GM12878 (cell line): ENCODE results near the gene MOV10L1. TPM values are rescaled to one million over a fixed set of nuclear protein-coding genes. Genes with fewer than 3 reads are reported as not detected.

Experiments
- E2F8 ChIP-seq: fragments of 450-650 bp; IDR thresholded peaks from 2 replicates; pipeline ENCODE4 v1.6.1; 2018; ENCODE audit warnings: mild to moderate bottlenecking, low read depth, moderate library complexity; ENCODE audit not compliant: partially characterized antibody
- RBBP5 ChIP-seq: fragments of 200-600 bp; sonication (generic); conservative IDR thresholded peaks from 2 replicates; pipeline ENCODE4 v1.6.1; 2016
- SIN3A ChIP-seq: IDR thresholded peaks from 2 replicates; pipeline ENCODE4 v1.6.1; 2012; ENCODE audit warnings: low read depth, low read length, improper control_type of control experiment
- SIX5 ChIP-seq: IDR thresholded peaks from 2 replicates; pipeline ENCODE4 v1.6.1; 2011; ENCODE audit warnings: mild to moderate bottlenecking, low read depth, low read length, moderate library complexity; ENCODE audit not compliant: severe bottlenecking
- TAF1 ChIP-seq: IDR thresholded peaks from 2 replicates; pipeline ENCODE4 v1.6.1; 2011; ENCODE audit warnings: mild to moderate bottlenecking, low read depth, low read length, borderline replicate concordance
- YY1 ChIP-seq: IDR thresholded peaks from 2 replicates; pipeline ENCODE4 v1.6.1; 2011; ENCODE audit warnings: low read depth, mild to moderate bottlenecking, low read length
- polyA plus RNA-seq, 11 experiments: library from polyadenylated mRNA; depleted of rRNA in 4 of 11; unstranded in 6 of 11; stranded (reverse) in 5 of 11; fragments of >200 nt; fragmentation: Nextera tagmentation in 4 of 11; fragmentation: Illumina TruSeq in 1 of 11; extraction: Ambion mirVana in 4 of 11; extraction: Trizol in 1 of 11; gene quantifications; 1 replicate in 1 of 11; 2 replicates in 10 of 11; pipeline versions ENCODE4 v1.2.1 to v1.2.3, GENCODE V29; 2011 to 2016; ENCODE audit warnings: inconsistent platforms in 2 of 11, missing spikeins in 2 of 11, low read depth in 1 of 11
- total RNA-seq, 4 experiments: library from RNA; depleted of rRNA in 3 of 4; stranded (reverse); fragments of >200 nt in 3 of 4; fragmentation: Illumina TruSeq in 1 of 4; extraction: Trizol in 1 of 4; gene quantifications; 2 replicates each; pipeline versions ENCODE4 v1.2.1 to v1.2.3, GENCODE V29; 2013 to 2021
- TF ChIP-seq, protein P1 (sequence below): fragments of 450-650 bp; formaldehyde crosslinking; IDR thresholded peaks from 2 replicates; pipeline ENCODE4 v1.4.0; 2022; ENCODE audit warnings: mild to moderate bottlenecking, moderate library complexity
- TF ChIP-seq, protein P2 (sequence below): IDR thresholded peaks from 2 replicates; pipeline ENCODE4 v1.6.1; 2012; ENCODE audit warnings: improper control_type of control experiment, low read depth, low read length; ENCODE audit not compliant: insufficient replicate concordance

MOV10L1 gene
- total and polyA plus RNA-seq, 10 of the 15 experiments (the other 5 are each of a cell fraction or from before 2014, with no cell fraction given): 0.22 TPM; not detected in 9

DNA sequence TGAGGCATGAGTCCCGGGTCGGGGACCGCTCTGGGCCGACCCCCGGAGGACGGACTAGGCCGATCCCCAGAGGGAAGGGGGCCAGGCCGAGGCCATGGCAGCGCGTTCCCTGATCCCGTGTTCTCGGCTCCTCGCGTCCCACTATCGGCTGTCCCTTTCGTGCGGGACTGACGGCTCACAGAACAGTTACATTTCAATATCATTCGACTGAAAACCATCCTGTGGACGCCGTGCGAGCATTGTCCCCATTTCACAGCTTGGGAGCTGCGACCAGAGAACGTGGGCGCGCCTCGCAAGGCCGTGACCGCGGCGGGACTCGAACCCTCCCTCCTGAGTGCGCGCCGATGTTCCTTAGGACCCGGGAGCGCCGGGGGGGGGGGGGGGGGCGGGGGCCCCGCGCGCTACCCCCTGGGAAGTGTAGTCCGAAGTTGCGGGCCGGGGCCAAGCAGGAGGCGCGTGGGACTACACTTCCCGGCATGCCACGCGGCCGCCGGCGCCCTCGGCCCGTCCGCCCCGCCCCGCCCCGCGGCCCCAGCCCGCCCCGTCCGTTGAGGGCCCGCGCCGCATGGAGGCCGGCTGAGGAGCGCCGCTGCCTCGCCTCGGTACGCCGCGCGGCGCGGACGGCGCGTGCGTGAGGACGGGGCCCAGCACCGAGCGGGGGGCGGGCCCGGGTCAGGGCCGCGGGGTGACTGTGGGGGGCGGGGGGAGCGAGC, 95.7 kb downstream of the MOV10L1 start, which contains the start of gene TRABD (continued):
- TF ChIP-seq SIX5: peak; percentile 74
- TF ChIP-seq, protein P1, sequence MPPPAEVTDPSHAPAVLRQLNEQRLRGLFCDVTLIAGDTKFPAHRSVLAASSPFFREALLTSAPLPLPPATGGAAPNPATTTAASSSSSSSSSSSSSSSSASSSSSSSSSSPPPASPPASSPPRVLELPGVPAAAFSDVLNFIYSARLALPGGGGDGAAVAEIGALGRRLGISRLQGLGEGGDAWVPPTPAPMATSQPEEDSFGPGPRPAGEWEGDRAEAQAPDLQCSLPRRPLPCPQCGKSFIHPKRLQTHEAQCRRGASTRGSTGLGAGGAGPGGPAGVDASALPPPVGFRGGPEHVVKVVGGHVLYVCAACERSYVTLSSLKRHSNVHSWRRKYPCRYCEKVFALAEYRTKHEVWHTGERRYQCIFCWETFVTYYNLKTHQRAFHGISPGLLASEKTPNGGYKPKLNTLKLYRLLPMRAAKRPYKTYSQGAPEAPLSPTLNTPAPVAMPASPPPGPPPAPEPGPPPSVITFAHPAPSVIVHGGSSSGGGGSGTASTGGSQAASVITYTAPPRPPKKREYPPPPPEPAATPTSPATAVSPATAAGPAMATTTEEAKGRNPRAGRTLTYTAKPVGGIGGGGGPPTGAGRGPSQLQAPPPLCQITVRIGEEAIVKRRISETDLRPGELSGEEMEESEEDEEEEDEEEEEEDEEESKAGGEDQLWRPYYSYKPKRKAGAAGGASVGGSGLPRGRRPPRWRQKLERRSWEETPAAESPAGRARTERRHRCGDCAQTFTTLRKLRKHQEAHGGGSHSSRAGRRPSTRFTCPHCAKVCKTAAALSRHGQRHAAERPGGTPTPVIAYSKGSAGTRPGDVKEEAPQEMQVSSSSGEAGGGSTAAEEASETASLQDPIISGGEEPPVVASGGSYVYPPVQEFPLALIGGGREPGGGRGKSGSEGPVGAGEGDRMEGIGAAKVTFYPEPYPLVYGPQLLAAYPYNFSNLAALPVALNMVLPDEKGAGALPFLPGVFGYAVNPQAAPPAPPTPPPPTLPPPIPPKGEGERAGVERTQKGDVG (CRISPR knock-in tag): no peak
- TF ChIP-seq SIN3A: no peak
- no peak for TF ChIP-seq RBBP5
- TF ChIP-seq E2F8: no peak
- TF ChIP-seq, protein P2, sequence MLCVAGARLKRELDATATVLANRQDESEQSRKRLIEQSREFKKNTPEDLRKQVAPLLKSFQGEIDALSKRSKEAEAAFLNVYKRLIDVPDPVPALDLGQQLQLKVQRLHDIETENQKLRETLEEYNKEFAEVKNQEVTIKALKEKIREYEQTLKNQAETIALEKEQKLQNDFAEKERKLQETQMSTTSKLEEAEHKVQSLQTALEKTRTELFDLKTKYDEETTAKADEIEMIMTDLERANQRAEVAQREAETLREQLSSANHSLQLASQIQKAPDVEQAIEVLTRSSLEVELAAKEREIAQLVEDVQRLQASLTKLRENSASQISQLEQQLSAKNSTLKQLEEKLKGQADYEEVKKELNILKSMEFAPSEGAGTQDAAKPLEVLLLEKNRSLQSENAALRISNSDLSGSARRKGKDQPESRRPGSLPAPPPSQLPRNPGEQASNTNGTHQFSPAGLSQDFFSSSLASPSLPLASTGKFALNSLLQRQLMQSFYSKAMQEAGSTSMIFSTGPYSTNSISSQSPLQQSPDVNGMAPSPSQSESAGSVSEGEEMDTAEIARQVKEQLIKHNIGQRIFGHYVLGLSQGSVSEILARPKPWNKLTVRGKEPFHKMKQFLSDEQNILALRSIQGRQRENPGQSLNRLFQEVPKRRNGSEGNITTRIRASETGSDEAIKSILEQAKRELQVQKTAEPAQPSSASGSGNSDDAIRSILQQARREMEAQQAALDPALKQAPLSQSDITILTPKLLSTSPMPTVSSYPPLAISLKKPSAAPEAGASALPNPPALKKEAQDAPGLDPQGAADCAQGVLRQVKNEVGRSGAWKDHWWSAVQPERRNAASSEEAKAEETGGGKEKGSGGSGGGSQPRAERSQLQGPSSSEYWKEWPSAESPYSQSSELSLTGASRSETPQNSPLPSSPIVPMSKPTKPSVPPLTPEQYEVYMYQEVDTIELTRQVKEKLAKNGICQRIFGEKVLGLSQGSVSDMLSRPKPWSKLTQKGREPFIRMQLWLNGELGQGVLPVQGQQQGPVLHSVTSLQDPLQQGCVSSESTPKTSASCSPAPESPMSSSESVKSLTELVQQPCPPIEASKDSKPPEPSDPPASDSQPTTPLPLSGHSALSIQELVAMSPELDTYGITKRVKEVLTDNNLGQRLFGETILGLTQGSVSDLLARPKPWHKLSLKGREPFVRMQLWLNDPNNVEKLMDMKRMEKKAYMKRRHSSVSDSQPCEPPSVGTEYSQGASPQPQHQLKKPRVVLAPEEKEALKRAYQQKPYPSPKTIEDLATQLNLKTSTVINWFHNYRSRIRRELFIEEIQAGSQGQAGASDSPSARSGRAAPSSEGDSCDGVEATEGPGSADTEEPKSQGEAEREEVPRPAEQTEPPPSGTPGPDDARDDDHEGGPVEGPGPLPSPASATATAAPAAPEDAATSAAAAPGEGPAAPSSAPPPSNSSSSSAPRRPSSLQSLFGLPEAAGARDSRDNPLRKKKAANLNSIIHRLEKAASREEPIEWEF: no peak
- TF ChIP-seq TAF1: 0 out of 2 replicates have a peak, but pooled peaks have one; percentile 43
- TF ChIP-seq YY1: peak; percentile 57; the same call in 1 of the 2 replicates
